Neuronal stem cell (in vitro differentiated cells): ENCODE results near the gene FCSK.

Experiments used
- DNase-seq: peaks from one replicate; pipeline ENCODE4 v3.0.0-alpha.2; 2013; ENCODE audit warnings: low spot score
- H2AFZ ChIP-seq: one replicate; pipeline ENCODE4 v1.6.1; 2013; ENCODE audit warnings: mild to moderate bottlenecking, low read length, inconsistent platforms
- H2AK5ac ChIP-seq: 2 replicates; pipeline ENCODE4 v1.6.1; 2013; ENCODE audit warnings: low read depth, mild to moderate bottlenecking, inconsistent platforms, low read length, moderate library complexity, mixed read lengths
- H2BK120ac ChIP-seq: 2 replicates; pipeline ENCODE4 v1.6.1; 2013; ENCODE audit warnings: low read depth, mild to moderate bottlenecking, inconsistent platforms, low read length, moderate library complexity, mixed read lengths
- H2BK12ac ChIP-seq: one replicate; pipeline ENCODE4 v1.6.1; 2013; ENCODE audit warnings: low read length, inconsistent platforms
- H2BK15ac ChIP-seq: 2 replicates; pipeline ENCODE4 v1.6.1; 2013; ENCODE audit warnings: mild to moderate bottlenecking, low read length, inconsistent platforms, mixed read lengths
- H2BK5ac ChIP-seq: one replicate; pipeline ENCODE4 v1.6.1; 2013; ENCODE audit warnings: inconsistent platforms, mild to moderate bottlenecking, low read length, moderate library complexity
- H3K14ac ChIP-seq: one replicate; pipeline ENCODE4 v1.6.1; 2013; ENCODE audit warnings: low read length, inconsistent platforms
- H3K18ac ChIP-seq: 2 replicates; pipeline ENCODE4 v1.6.1; 2013; ENCODE audit warnings: low read length, inconsistent platforms
- H3K23ac ChIP-seq: 2 replicates; pipeline ENCODE4 v1.6.1; 2013; ENCODE audit warnings: low read depth, mild to moderate bottlenecking, mixed read lengths, low read length, inconsistent platforms; ENCODE audit not compliant: poor library complexity
- H3K27ac ChIP-seq: replicated peaks from 3 replicates; pipeline ENCODE4 v1.5.1; 2013; ENCODE audit warnings: low read length, inconsistent platforms
- H3K27me3 ChIP-seq, 3 experiments: 2 replicates each; pipeline ENCODE4 v1.6.1; 2013; ENCODE audit warnings: low read length in 3 of 3, mild to moderate bottlenecking in 2 of 3, inconsistent platforms in 1 of 3, low read depth in 1 of 3, mixed read lengths in 1 of 3, moderate library complexity in 1 of 3; ENCODE audit not compliant: control insufficient read depth in 3 of 3, insufficient read depth in 3 of 3
- H3K36me3 ChIP-seq, 2 donors: replicated peaks in 1 of 2; 2 replicates each; pipeline ENCODE4 v1.6.1; 2013; ENCODE audit warnings: low read length in 2 of 2; ENCODE audit not compliant: control insufficient read depth in 2 of 2, insufficient read depth in 2 of 2
- H3K4ac ChIP-seq: 2 replicates; pipeline ENCODE4 v1.6.1; 2013; ENCODE audit warnings: inconsistent platforms, mild to moderate bottlenecking, low read length, moderate library complexity
- H3K4me1 ChIP-seq, 2 donors: 1 replicate in 1 of 2; 2 replicates in 1 of 2; pipeline ENCODE4 v1.6.1; 2013; ENCODE audit warnings: low read length in 2 of 2, low read depth in 1 of 2; ENCODE audit not compliant: control insufficient read depth in 2 of 2, insufficient read depth in 1 of 2
- H3K4me2 ChIP-seq: one replicate; pipeline ENCODE4 v1.6.1; 2013; ENCODE audit warnings: mild to moderate bottlenecking, low read length, inconsistent platforms; ENCODE audit not compliant: insufficient read depth, poor library complexity, severe bottlenecking
- H3K4me3 ChIP-seq, 2 donors: 2 replicates each; pipeline ENCODE4 v1.5.1; 2013; ENCODE audit warnings: low read length in 2 of 2, mild to moderate bottlenecking in 2 of 2, inconsistent platforms in 1 of 2, moderate library complexity in 1 of 2
- H3K79me1 ChIP-seq: one replicate; pipeline ENCODE4 v1.6.1; 2013; ENCODE audit warnings: low read depth, mild to moderate bottlenecking, inconsistent platforms, low read length, moderate library complexity
- H3K9ac ChIP-seq: one replicate; pipeline ENCODE4 v1.6.1; 2013; ENCODE audit warnings: mild to moderate bottlenecking, low read depth, low read length, inconsistent platforms; ENCODE audit not compliant: poor library complexity
- H3K9me3 ChIP-seq, 2 donors: replicated peaks in 1 of 2; 2 replicates each; pipeline versions ENCODE3 to v1.6.1; 2013; ENCODE audit warnings: low read length in 2 of 2, mild to moderate bottlenecking in 2 of 2, inconsistent platforms in 1 of 2, low read depth in 1 of 2, mixed read lengths in 1 of 2, moderate library complexity in 1 of 2; ENCODE audit not compliant: control insufficient read depth in 2 of 2, insufficient read depth in 1 of 2
- H4K8ac ChIP-seq: one replicate; pipeline ENCODE4 v1.6.1; 2013; ENCODE audit warnings: low read depth, mild to moderate bottlenecking, inconsistent platforms, low read length, moderate library complexity
- H4K91ac ChIP-seq: one replicate; pipeline ENCODE4 v1.6.1; 2013; ENCODE audit warnings: low read length, low read depth, mild to moderate bottlenecking, inconsistent platforms; ENCODE audit not compliant: poor library complexity
- WGBS, 2 donors: extraction: QIAGEN DNeasy Blood & Tissue Kit; methylation state at CpG; one replicate each; pipeline ENCODE4 v1.1.7; 2013; ENCODE audit warnings: missing lambda C conversion rate in 2 of 2, mixed read lengths in 1 of 2; ENCODE audit not compliant: insufficient read length in 2 of 2, insufficient replicate concordance in 1 of 2; ENCODE audit errors: extremely low coverage in 2 of 2; 5-methylcytosine and 5-hydroxymethylcytosine counted together

FCSK gene

DNA sequence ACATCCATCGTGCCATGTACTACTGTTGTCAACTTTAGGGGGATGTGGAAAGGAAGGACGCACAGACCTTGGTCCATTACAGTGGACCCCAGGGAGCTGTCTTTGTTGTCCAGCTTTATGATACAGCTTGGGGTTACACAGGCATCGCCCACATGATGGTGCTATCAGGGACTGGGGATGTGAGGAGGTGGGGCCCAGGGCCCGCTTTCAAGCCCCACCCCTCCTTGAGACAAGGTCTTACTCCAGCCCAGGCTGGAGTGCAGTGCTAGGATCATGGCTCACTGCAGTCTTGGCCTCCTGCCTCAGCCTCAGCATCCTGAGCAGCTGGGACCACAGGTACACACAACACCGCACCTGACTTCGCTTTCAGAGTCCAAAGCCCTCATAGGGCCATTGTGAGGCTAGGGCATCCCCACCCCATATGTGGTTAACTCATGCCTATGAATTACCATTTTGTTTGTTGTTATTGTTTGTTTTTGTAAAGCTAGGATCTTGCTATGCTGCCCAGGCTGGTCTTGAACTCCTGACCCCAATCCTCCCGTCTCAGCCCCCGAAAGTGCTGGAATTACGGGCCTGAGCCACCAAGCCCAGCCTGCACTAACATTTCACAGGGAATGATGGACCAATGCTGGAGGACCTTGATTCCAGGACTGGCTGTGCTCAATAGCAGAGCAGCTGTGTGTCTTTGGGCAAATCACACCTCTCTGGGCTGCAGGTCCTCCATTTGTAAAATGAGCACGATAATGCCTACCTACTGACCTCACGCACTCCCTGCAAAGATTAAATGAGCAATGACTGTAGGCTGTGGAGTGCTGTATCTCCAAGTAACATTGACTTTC is 32.7 kb upstream of the FCSK start:
- Histone ChIP-seq H2BK5ac (no peak overlapping the region), H3K4ac (no peak overlapping the region), H4K91ac (no peak overlapping the region), H4K8ac (no peak overlapping the region), H3K4me1 (peaks cover 5 to 8% of the 10 kb centered on the region in 2 donors), H3K9me3 (no peaks in the 10 kb centered on the region), H2AK5ac (no peak overlapping the region), H3K79me1 (peaks cover 6% of the 10 kb centered on the region), H2BK120ac (no peak overlapping the region), H3K9ac (peak overlapping the region; percentile 31), H3K36me3 (peaks cover 2 to 44% of the 10 kb centered on the region in 2 donors), H3K23ac (no peak overlapping the region), H3K4me2 (no peak overlapping the region), H3K27ac (no peak overlapping the region), H2BK15ac (no peak overlapping the region), H3K14ac (no peak overlapping the region), H3K27me3 (no peaks in the 10 kb centered on the region), H2AFZ (no peak overlapping the region), H3K4me3 (no peak overlapping the region), H2BK12ac (no peak overlapping the region), H3K18ac (no peak overlapping the region)
- no CpG with 5 or more reads among the region's 11 CpGs for WGBS, 2 donors
- DNase-seq, result no peak

DNA sequence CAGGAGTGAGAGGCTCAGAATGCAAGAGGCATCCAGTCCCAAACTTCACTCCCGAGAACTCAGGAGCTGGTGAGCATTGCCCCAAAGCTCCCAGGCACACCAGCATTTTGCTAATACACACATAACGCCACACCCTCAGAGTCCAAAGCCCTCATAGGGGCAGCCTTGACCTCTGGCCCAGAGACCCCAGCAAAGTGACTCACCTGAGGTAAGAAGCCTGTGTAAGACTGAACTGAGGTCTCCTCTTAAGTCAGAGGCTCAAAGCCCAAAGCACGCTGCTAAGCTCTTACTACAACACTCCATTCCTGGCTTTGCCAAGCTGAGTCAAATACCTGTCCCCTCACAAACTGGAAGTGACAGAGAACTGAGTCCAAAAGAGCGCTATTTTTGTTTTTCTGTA is 31.9 kb upstream of the FCSK start:
- Histone ChIP-seq H3K4me3 (no peak overlapping the region), H2AK5ac (no peak overlapping the region), H3K4me2 (no peak overlapping the region), H2BK120ac (no peak overlapping the region), H3K4ac (no peak overlapping the region), H2BK12ac (no peak overlapping the region), H2AFZ (no peak overlapping the region), H3K79me1 (peaks cover 6% of the 10 kb centered on the region), H3K4me1 (peaks cover 5 to 10% of the 10 kb centered on the region in 2 donors), H3K18ac (no peak overlapping the region), H3K27me3 (no peaks in the 10 kb centered on the region), H3K9me3 (no peaks in the 10 kb centered on the region), H2BK5ac (no peak overlapping the region), H4K8ac (no peak overlapping the region), H3K27ac (no peak overlapping the region), H3K9ac (no peak overlapping the region), H2BK15ac (no peak overlapping the region), H3K36me3 (peaks cover 2 to 40% of the 10 kb centered on the region in 2 donors), H3K14ac (no peak overlapping the region), H3K23ac (no peak overlapping the region), H4K91ac (no peak overlapping the region)
- DNase-seq, result no peak
- WGBS, 2 donors, result no CpG with 5 or more reads among the region's 4 CpGs

DNA sequence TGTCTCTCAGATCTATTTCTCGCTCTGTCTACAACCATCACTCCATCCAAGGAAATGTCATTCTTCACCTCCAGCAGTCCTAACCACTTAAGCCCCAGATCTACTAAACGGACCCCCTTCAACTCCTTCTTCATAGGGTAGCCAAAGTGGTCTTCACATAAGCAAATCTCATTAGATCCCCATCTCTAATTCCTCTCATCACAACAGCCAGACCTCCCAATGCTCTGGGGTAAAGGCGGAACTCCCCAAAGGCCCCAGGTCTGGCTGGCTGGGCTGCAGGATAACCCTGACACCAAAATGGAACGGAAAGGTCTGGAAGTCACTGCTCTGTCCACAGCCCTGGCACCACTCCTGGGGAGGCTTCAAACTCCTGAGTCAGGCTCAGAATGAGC is 26.6 kb upstream of the FCSK start:
- H2BK5ac ChIP-seq, result peak overlapping the region; percentile 31
- H2BK12ac ChIP-seq, result no peak overlapping the region
- peak overlapping the region; percentile 17 for H2AK5ac ChIP-seq
- H4K8ac ChIP-seq, result no peak overlapping the region
- H3K4me3 ChIP-seq, result peak overlapping the region in 1 of 2 donors; percentile 38
- no peak overlapping the region for H2BK15ac ChIP-seq
- H3K14ac ChIP-seq, result no peak overlapping the region
- H3K4me2 ChIP-seq, result peak overlapping the region; percentile 28
- H2BK120ac ChIP-seq, result no peak overlapping the region
- peak overlapping the region; percentile 91 for H3K18ac ChIP-seq
- no peak overlapping the region for H3K23ac ChIP-seq
- H4K91ac ChIP-seq, result no peak overlapping the region
- no peaks in the 10 kb centered on the region for H3K9me3 ChIP-seq
- H3K9ac ChIP-seq, result no peak overlapping the region
- no peak overlapping the region for H3K4ac ChIP-seq
- 100% methylated on average over 1 of the region's 4 CpGs; no CpG with 5 or more reads in 1 of the 2 donors for WGBS, 2 donors
- H3K27me3 ChIP-seq, result no peaks in the 10 kb centered on the region
- no peak for DNase-seq
- peaks cover 26 to 32% of the 10 kb centered on the region in 2 donors for H3K4me1 ChIP-seq
- peaks cover 2 to 14% of the 10 kb centered on the region in 2 donors for H3K36me3 ChIP-seq
- H2AFZ ChIP-seq, result peak overlapping the region; percentile 72
- H3K79me1 ChIP-seq, result peaks cover 6% of the 10 kb centered on the region
- peak overlapping the region; percentile 94 for H3K27ac ChIP-seq

DNA sequence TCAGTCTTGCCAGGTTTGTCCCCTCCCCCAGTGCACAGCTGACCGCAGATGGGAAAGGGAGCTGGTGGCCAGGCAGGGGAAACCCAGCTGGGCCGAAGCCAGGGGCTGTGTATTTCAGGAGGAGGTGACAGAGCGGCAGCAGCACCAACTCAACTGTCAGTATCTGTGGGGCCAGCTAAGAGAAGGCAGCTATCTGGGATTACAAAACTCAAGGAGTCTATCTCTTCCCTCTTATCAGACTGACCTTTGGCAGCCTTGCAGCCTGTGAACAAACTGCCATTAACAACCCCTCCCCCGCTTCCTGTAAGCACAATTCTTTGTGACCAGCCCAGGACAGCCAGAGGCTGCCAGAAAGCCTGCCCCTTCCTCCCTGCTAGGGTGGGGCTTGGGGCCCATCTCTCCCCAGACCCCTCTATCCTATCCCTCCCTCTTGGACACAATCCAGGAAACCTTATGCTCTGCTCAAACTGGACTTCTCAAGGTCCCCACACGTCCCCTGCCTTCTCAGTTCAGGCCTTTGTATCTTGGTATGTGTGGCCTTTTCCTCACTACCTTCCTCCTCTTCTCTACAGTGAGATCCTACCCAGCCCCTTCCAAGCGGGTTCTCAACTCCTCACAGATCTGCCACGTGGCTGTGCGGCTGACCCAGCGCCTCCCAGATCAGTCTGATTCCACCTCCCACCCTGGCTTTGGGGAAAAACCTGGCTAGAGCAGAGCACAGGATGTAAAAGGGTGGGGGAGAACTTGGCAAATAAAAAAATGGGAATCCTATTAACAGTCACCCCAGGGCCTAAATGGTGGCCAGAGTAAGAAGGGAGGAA is 26.0 kb upstream of the FCSK start:
- DNase-seq, result no peak
- no peak overlapping the region for H3K4ac ChIP-seq
- H4K8ac ChIP-seq, result no peak overlapping the region
- peak overlapping the region; percentile 6 for H2BK15ac ChIP-seq
- H3K4me2 ChIP-seq, result peak overlapping the region; percentile 28
- peaks cover 28 to 37% of the 10 kb centered on the region in 2 donors for H3K4me1 ChIP-seq
- H3K4me3 ChIP-seq, result peak overlapping the region in 1 of 2 donors; percentile 38
- no CpG with 5 or more reads among the region's 9 CpGs for WGBS, 2 donors
- H3K27me3 ChIP-seq, result no peaks in the 10 kb centered on the region
- H2AK5ac ChIP-seq, result peak overlapping the region; percentile 89
- H3K23ac ChIP-seq, result no peak overlapping the region
- peak overlapping the region; percentile 31 for H2BK5ac ChIP-seq
- no peak overlapping the region for H2BK120ac ChIP-seq
- H3K14ac ChIP-seq, result no peak overlapping the region
- peaks cover 2 to 14% of the 10 kb centered on the region in 2 donors for H3K36me3 ChIP-seq
- H3K27ac ChIP-seq, result peak overlapping the region; percentile 94
- peaks cover 9% of the 10 kb centered on the region for H3K79me1 ChIP-seq
- H3K18ac ChIP-seq, result peak overlapping the region; percentile 91
- H3K9ac ChIP-seq, result no peak overlapping the region
- peak overlapping the region; percentile 93 for H4K91ac ChIP-seq
- peak overlapping the region; percentile 72 for H2AFZ ChIP-seq
- no peaks in the 10 kb centered on the region for H3K9me3 ChIP-seq
- H2BK12ac ChIP-seq, result peak overlapping the region; percentile 33
